GM12801 (cell line): ENCODE results near the gene CUEDC1.

Source experiments
- CTCF ChIP-seq: IDR thresholded peaks from one replicate; pipeline ENCODE4 v1.5.1; 2011; ENCODE audit warnings: control low read depth; ENCODE audit not compliant: insufficient read length; ENCODE audit errors: extremely low read depth

The CUEDC1 gene

GRCh38 chr17:57875290-57876022, 79.8 kb downstream of the CUEDC1 start:
- no peak for TF ChIP-seq CTCF

- TF ChIP-seq CTCF: no peak
Observed at GRCh38 chr17:57874434-57875289, 80.5 kb downstream of the CUEDC1 start.

GRCh38 chr17:57874058-57874419, 81.2 kb downstream of the CUEDC1 start:
- TF ChIP-seq CTCF: no peak

- no peak for TF ChIP-seq CTCF
Observed at GRCh38 chr17:57873261-57874057, 81.8 kb downstream of the CUEDC1 start.

GRCh38 chr17:57872536-57872935, 82.7 kb downstream of the CUEDC1 start:
- no peak for TF ChIP-seq CTCF

GRCh38 chr17:57871863-57872262, 83.3 kb downstream of the CUEDC1 start:
- no peak for TF ChIP-seq CTCF

- no peak for TF ChIP-seq CTCF
Observed at GRCh38 chr17:57871155-57871554, 84.1 kb downstream of the CUEDC1 start.
